Effector memory CD8-positive, alpha-beta T cell (primary cell): ENCODE data around the gene CBFB.
"Not testable (repeated sequence)": the region's sequence is repeated elsewhere in the genome, so short reads cannot be mapped to it uniquely, and the experiment has no call there.

Experiments
- ATAC-seq: fragments of 150-1000 bp; cut with Tn5 transposase; replicated peaks from 2 replicates; pipeline ENCODE4 v1.10.0; 2021; ENCODE audit warnings: mild to moderate bottlenecking, moderate library complexity
- DNase-seq, 3 experiments: peaks; one replicate each; pipeline ENCODE4 v3.0.0; 2021
- H3K27ac Mint-ChIP-seq, 2 donors: one replicate each; pipeline ENCODE4 v1.8.0; 2022; ENCODE audit warnings: mild to moderate bottlenecking in 2 of 2, mixed read lengths in 2 of 2, moderate library complexity in 2 of 2
- H3K27me3 Mint-ChIP-seq, 2 donors: one replicate each; pipeline ENCODE4 v1.8.0; 2022; ENCODE audit warnings: mixed read lengths in 2 of 2
- H3K36me3 Mint-ChIP-seq: one replicate; pipeline ENCODE4 v1.8.0; 2022; ENCODE audit warnings: mild to moderate bottlenecking, moderate library complexity, mixed read lengths; ENCODE audit not compliant: insufficient read depth
- H3K4me1 Mint-ChIP-seq, 2 donors: one replicate each; pipeline ENCODE4 v1.8.0; 2022; ENCODE audit warnings: low read depth in 2 of 2, mixed read lengths in 2 of 2
- H3K4me3 Mint-ChIP-seq, 2 donors: one replicate each; pipeline ENCODE4 v1.8.0; 2022; ENCODE audit warnings: mild to moderate bottlenecking in 2 of 2, mixed read lengths in 2 of 2, moderate library complexity in 2 of 2
- H3K9me3 Mint-ChIP-seq, 2 donors: one replicate each; pipeline ENCODE4 v1.8.0; 2022; ENCODE audit warnings: mixed read lengths in 2 of 2

Gene CBFB

DNA sequence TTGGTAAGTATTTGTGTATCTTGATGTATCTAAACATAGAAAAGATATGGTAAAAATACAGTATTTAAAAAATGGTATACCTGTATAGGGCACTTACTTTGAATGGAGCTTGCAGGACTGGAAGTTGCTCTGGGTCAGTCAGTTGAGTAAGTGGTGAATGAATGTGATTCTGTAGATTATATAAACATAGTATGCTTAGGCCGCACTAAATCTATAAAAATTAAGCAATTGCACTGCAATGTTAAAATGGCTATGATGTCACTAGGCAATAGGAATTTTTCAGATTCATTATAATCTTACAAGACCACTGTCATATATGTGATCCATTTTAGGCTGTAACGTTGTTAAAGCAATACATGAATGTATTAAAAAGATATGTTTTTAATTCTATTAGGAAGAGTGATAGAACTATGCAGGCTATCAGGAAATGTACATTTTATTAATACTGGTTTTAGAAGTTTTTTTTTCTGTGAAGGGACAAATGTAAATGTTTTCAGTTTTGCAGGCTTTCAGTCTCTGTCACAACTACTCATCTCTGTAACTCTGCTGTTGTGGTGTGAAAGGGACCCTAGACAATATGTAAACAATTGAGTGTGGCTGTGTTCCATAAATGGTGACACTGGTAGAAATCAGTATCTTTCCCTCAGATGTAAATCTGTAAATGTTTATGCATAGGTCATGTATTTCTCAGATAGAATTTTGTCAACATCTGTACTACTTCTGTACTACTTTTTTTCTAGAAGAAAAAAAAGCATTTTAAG, 10.5 kb downstream of the CBFB start:
- Mint-ChIP-seq H3K27ac (peak overlapping the region in 1 of 2 donors; percentile 41), H3K27me3 (no peaks in the 10 kb centered on the region), H3K9me3 (no peaks in the 10 kb centered on the region), H3K4me1 (peaks cover 16 to 23% of the 10 kb centered on the region in 2 donors), H3K4me3 (no peak overlapping the region), H3K36me3 (peaks cover 46% of the 10 kb centered on the region)
- DNase-seq (no peak), ATAC-seq (no peak)

DNA sequence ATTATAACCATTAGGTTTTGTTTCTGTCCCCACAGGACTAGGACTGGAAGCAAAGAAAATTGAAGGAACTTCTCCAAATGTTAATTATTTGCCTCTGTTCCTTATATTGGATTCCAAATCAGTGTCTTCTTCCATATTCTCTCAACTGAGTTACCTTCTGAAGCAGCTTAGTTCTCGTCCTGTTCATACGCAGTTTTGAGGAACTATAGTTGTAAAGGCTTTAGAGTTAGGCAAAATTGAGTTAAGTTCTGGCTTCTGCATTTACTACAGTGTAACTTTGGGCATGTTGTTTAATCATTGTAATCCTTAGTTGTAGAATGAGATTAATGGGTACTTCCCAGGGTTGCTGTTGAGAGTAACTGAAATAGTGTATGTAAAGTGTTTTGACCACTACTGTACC, 11.2 kb downstream of the CBFB start:
- ATAC-seq (no peak), DNase-seq (no peak)
- Mint-ChIP-seq H3K4me3 (no peak overlapping the region), H3K27ac (no peak overlapping the region), H3K36me3 (peaks cover 44% of the 10 kb centered on the region), H3K27me3 (no peaks in the 10 kb centered on the region), H3K4me1 (peaks cover 10 to 16% of the 10 kb centered on the region in 2 donors), H3K9me3 (no peaks in the 10 kb centered on the region)

DNA sequence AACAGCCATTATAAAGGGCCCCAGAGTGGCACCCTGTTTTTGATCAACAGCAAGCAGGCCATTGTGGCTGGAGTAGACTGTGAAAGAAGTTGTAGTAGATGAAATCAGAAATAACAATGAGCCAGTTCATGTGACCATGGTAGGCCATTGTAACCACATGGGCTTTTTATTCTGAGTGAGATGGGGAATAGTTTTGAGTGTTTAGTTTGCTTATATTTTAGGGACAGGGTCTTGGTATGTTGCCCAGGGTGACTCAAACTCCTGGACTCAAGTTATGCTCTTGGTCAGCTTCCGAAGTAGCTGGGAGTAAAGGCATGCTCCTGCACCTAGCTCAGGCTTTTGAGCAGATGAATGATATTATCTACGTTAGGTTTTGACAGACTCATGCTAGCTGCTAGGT, 12.0 kb downstream of the CBFB start:
- DNase-seq: no peak
- Mint-ChIP-seq H3K36me3 (peaks cover 46% of the 10 kb centered on the region), H3K27me3 (no peaks in the 10 kb centered on the region), H3K4me3 (no peak overlapping the region), H3K4me1 (peaks cover 10% of the 10 kb centered on the region in 2 donors), H3K27ac (no peak overlapping the region), H3K9me3 (no peaks in the 10 kb centered on the region)
- no peak for ATAC-seq

DNA sequence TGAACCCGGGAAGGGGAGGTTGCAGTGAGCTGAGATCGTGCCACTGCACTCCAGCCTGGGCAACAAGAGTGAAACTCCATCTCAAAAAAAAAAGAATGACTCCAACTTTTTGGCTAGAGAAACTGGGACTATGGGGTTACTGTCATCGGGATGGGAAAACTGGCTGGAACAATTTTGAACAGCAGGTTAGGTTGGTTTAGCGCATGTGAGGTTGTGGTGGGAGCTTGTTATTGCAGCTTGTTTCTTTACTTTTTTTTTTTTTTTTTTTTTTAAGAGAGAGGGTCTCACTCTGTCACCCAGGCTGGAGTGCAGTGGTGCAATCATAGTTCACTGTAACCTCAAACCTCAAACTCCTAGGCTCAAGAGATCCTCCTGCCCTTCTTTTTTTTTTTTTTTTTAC, 12.6 kb downstream of the CBFB start:
- not testable (repeated sequence) for H3K27ac Mint-ChIP-seq, DNase-seq, H3K9me3 Mint-ChIP-seq, H3K27me3 Mint-ChIP-seq, H3K4me3 Mint-ChIP-seq, ATAC-seq
- H3K4me1 Mint-ChIP-seq: peaks cover 13 to 14% of the 10 kb centered on the region in 2 donors
- H3K36me3 Mint-ChIP-seq: peaks cover 46% of the 10 kb centered on the region

DNA sequence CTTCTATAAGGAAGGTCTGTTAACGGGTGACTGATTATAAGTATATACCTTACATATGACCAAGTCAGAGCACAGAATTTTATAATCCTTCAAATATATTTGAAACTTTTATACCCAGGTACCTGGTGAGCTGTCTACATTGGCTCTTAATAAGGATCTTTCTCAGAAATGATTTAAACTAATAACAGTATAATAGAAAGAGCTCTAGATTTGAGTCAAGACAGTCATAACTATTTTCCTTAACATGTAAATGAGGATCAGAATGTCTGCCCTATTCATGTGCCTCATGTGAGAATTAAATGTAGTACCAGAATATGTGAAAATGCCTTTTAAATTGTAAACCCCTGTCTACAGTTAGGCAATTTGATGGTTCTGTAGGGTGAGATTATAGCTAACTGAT, 14.5 kb downstream of the CBFB start:
- no peaks in the 10 kb centered on the region for H3K27me3 Mint-ChIP-seq
- no peak for ATAC-seq

DNA sequence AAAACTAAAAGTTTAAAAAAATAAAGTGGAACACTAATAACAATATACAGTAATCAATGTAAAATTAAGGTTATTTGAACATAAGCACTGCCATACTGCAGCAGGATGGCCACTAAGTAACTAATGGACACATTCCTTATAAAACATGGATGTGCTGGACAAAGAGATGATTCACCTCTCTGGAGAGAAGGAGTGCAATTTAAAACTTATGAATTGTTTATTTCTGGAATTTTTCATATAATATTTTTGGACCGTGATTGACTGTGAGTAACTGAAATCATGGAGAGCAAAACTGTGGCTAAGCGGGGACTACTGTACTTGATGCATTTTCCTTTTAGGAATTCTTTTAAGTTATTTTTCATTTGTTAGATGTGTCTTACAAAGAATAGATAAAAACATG, 21.8 kb downstream of the CBFB start:
- no peak for DNase-seq
- no peaks in the 10 kb centered on the region for H3K27me3 Mint-ChIP-seq
- H3K9me3 Mint-ChIP-seq: no peaks in the 10 kb centered on the region
- H3K4me3 Mint-ChIP-seq: no peak overlapping the region
- ATAC-seq: no peak
- peaks cover 19% of the 10 kb centered on the region for H3K36me3 Mint-ChIP-seq
- H3K27ac Mint-ChIP-seq: no peak overlapping the region
- peaks cover 29 to 42% of the 10 kb centered on the region in 2 donors for H3K4me1 Mint-ChIP-seq

More for the DNA sequence above, 14.5 kb downstream of the CBFB start:
- H3K4me1 Mint-ChIP-seq: peaks cover 15 to 16% of the 10 kb centered on the region in 2 donors
- no peak for DNase-seq
- H3K36me3 Mint-ChIP-seq: peaks cover 34% of the 10 kb centered on the region
- no peak overlapping the region for H3K4me3 Mint-ChIP-seq
- no peaks in the 10 kb centered on the region for H3K9me3 Mint-ChIP-seq
- no peak overlapping the region for H3K27ac Mint-ChIP-seq

DNA sequence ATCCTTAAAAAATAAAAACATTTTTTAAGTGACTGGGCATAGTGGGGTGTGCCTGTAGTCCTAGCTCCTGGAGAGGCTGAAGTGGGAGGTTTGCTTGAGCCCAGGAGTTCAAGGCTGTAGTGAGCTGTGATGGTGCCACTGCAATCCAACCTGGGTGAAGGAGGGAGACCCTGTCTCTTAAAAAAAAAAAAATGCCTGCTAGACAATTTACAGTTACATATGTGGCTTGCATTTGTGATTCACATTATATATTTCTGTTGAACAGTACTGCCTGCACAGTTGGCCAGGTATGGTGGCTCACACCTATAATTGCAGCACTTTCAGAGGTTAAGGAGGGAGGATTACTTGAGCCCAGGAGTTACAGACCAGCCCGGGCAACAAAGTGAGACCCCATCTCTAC, 23.4 kb downstream of the CBFB start:
- ATAC-seq: peak; percentile 29
- Mint-ChIP-seq H3K27ac (peak overlapping the region; percentile 75 to 94), H3K4me1 (peaks cover 32 to 42% of the 10 kb centered on the region in 2 donors), H3K36me3 (peaks cover 12% of the 10 kb centered on the region), H3K4me3 (peak overlapping the region; percentile 72 to 79), H3K9me3 (no peaks in the 10 kb centered on the region), H3K27me3 (no peaks in the 10 kb centered on the region)
- DNase-seq: no peak

DNA sequence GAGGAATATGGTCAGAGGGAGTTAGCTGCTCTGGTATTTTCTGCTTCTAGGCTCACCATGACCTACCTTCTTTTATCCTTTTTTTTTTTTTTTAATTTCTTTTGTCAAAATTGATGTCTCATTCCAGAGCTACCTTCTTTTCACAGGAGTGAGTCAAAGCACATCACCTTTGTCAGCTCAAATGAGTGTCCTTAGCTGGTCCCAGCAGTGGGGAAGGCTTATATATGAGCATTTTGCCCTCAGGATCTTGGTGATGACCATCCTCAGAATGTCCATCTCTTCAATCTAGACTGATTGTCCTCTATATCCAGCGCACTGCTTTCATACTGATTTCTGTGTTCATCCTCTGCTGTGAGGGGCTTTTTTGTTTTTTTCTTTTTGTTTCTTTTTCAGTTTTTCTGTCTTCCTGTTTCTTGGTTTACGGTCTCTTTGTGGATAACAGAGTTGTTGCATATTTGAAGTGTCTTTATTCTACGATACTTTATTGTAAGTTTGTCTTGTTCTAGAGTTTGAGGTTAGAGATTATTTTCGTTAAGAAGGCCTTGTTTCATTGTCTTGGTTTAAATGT, 24.9 kb downstream of the CBFB start:
- H3K4me3 Mint-ChIP-seq: peak overlapping the region; percentile 72 to 79
- peaks cover 12% of the 10 kb centered on the region for H3K36me3 Mint-ChIP-seq
- no peaks in the 10 kb centered on the region for H3K9me3 Mint-ChIP-seq
- peak overlapping the region; percentile 75 to 94 for H3K27ac Mint-ChIP-seq
- no peaks in the 10 kb centered on the region for H3K27me3 Mint-ChIP-seq
- ATAC-seq: peak; percentile 12
- DNase-seq: no peak
- H3K4me1 Mint-ChIP-seq: peaks cover 30 to 44% of the 10 kb centered on the region in 2 donors

DNA sequence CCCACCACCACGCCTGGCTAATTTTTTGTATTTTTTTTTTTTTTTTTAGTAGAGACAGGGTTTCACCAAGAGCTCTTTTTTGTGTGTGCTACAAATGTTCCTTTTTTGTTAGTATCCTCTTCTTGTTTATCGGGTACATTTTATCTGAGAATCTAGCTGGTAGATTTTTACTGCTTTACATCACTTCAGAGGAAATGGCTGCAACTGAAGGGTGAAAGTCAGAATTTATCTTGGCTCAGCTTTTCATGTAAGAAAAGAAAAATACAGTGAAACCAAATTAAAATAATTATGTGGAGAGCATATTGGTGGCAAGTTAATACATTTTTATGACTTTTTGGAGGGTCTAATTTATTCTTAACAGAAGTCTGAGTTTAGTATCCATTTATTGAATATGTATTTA, 26.0 kb downstream of the CBFB start:
- ATAC-seq (no peak), DNase-seq (no peak)
- H3K4me3 Mint-ChIP-seq: peak overlapping the region; percentile 72 to 79
- peaks cover 33 to 54% of the 10 kb centered on the region in 2 donors for H3K4me1 Mint-ChIP-seq
- no peaks in the 10 kb centered on the region for H3K27me3 Mint-ChIP-seq
- H3K9me3 Mint-ChIP-seq: no peaks in the 10 kb centered on the region
- peak overlapping the region; percentile 75 to 94 for H3K27ac Mint-ChIP-seq
- peaks cover 12% of the 10 kb centered on the region for H3K36me3 Mint-ChIP-seq

DNA sequence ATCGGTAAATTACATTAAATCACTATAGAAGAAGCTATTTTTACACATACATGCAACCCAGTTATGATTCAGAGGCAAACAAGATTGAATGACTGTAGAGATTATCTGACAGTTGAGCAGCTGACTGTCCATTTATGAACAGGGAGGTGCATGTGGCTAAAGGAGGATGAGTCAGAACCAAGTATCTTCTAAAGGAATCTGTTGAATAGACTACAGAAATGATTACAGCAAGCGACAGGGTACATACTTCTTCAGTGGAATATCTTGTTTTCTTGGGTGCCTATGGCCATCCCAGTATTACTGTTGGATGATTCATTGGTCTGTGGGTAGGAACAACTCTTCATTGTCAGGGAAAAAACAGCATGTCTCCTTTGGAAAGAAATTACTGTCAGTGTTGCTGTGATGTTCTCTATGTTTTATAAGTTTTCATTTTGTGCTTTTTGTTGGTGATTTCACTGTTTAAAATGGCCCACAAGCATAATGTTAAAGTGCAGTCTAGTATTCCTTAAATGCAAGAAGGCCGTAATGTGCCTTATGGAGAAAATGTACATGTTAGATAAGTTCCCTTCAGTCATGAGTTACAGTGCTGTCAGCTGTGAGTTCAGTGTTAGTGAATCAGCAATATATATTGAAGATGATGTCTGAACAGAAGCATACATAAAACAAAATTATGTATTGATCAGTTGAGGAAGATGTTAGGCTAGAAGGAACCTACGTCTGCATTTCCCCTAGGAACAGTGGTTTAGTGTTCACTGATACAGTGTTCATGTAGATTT, 27.0 kb downstream of the CBFB start:
- Mint-ChIP-seq H3K27ac (peak overlapping the region; percentile 1 to 29), H3K9me3 (no peaks in the 10 kb centered on the region), H3K36me3 (peaks cover 12% of the 10 kb centered on the region), H3K4me1 (peaks cover 33 to 55% of the 10 kb centered on the region in 2 donors), H3K27me3 (no peaks in the 10 kb centered on the region), H3K4me3 (peak overlapping the region in 1 of 2 donors; percentile 27)
- DNase-seq (no peak), ATAC-seq (no peak)

DNA sequence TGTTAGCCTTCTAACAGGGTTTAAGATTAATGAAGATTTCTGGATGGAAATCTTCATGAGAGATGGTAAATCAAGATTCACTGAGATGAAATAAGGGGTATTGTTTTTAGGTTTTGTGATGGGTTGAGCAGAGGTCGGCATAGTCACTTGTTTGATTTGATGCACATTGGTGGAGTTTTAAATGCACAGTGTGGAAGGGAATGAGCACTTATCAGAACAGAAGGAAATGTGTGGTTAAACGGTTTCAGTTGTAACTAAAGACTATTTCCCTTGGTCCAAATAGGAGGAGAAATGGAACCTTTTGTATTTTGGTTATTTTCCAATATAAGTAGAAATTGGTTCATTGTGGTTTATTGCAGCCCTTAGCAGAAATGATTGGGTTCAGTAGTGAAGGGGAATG, 34.1 kb downstream of the CBFB start:
- Mint-ChIP-seq H3K4me3 (peak overlapping the region in 1 of 2 donors; percentile 37), H3K9me3 (no peaks in the 10 kb centered on the region), H3K27me3 (no peaks in the 10 kb centered on the region), H3K4me1 (peaks cover 8 to 19% of the 10 kb centered on the region in 2 donors), H3K36me3 (peaks cover 22% of the 10 kb centered on the region), H3K27ac (peak overlapping the region; percentile 6 to 13)
- no peak for DNase-seq
- ATAC-seq: no peak

DNA sequence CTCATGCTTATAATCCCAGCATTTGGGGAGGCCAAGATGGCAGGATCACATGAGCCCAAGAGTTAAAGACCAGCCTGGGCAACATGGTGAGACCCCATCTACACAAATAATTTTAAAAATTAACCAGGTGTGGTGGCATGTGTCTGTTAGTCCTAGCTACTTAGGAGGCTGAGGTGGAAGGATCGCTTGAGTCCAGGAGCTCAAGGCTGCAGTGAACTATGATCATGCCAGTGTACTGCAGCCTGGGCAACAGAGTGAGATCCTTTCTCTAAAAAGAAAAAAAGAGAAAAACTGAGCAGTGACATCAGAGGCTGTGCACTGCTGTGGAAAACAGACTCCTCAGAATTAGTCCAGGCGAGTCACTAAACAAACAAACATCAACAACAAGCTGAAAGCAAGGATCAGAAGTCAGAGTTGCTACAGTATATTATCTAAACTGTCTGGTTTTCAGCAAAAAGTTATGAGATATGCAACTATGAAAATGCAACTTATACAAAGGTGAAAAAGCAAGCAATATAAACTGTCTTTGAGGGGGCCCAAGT, 39.3 kb downstream of the CBFB start:
- H3K36me3 Mint-ChIP-seq: peaks cover 46% of the 10 kb centered on the region
- no peaks in the 10 kb centered on the region for H3K27me3 Mint-ChIP-seq
- no peak for DNase-seq
- H3K4me3 Mint-ChIP-seq: no peak overlapping the region
- H3K27ac Mint-ChIP-seq: no peak overlapping the region
- no peak for ATAC-seq
- H3K9me3 Mint-ChIP-seq: no peaks in the 10 kb centered on the region
- peaks cover 0 to 2% of the 10 kb centered on the region in 2 donors for H3K4me1 Mint-ChIP-seq

DNA sequence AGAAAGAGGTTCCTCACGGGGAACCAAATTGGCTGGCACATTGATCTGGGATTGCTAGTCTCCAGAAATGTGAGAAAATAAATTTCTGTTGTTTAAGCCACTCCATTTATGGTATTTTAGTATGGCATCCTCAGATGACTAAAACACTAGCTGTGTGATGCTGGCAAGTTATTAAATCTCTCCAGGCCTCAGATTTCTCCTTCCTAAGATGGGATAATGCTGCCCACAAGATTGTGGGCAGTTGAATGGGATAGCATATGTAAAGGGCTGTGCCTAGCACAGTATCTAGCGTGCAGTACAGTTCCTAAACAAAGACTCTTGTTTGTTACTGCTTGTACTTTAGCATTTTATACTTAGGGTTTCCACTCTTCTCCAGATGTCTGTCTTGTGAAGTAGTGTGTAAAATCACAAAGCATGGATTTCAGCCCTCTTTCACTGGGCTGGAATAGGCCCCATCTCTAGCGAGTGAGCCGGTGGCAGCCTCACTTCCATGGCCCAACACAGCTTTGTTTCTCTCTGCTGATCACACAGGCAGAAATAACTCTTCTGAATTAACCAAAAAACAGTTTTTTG, 42.6 kb downstream of the CBFB start:
- DNase-seq (no peak), ATAC-seq (no peak)
- Mint-ChIP-seq H3K4me1 (peaks cover 0 to 2% of the 10 kb centered on the region in 2 donors), H3K27me3 (no peaks in the 10 kb centered on the region), H3K36me3 (peaks cover 56% of the 10 kb centered on the region), H3K27ac (peak overlapping the region in 1 of 2 donors; percentile 63), H3K4me3 (no peak overlapping the region), H3K9me3 (no peaks in the 10 kb centered on the region)
